ENCODE measurements around the gene OR52M1. TPM values are rescaled to one million over a fixed set of nuclear protein-coding genes. Genes with fewer than 3 reads are reported as not detected.

The OR52M1 gene
- total and polyA plus RNA-seq, 2 of the 13 experiments (the other 11 are each of a cell fraction or from before 2014, with no cell fraction given) = not detected

DNA sequence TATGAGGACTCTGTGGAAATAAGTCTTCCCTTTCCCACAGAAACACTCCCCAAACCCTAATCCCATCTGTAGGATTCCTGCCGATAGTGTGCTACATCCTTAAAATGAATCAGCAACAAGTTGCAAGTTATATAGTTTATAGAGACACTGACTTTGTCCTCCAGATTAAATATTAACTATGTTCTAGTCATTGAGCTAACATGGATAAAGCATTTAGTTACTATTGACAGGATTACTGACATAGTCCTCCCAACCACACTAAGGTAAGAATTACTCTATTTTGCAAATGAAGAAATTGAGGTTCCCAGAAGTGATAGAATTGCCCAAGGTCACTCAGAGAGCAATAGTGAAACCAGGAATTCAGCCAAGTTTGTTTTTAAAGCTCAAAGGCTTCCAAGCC, 1.9 kb downstream of the OR52M1 start:
- no peaks in the 10 kb centered on the region for H3K9me3 ChIP-seq (ENCODE audit: low read length)
- intact Hi-C loops (cut with micrococcal nuclease; ENCODE audit: unreplicated experiment) = no loop called here
- H3K27me3 ChIP-seq (ENCODE audit: control insufficient read depth in 1 of 2, insufficient read depth in 2 of 2, low read length in 2 of 2) = peaks cover 0 to 11% of the 10 kb centered on the region in 2 experiments; a peak in 1 of 5 replicates
- no peak for DNase-seq (ENCODE audit: low spot score)
- ChIA-PET CTCF (ENCODE audit: low intra/inter-chr PET ratio, low total read pairs) (no interaction called here), POLR2A (no interaction called here)
- H3K79me2 ChIP-seq (ENCODE audit: insufficient read depth, low read length) = no peaks in the 10 kb centered on the region
- no peak overlapping the region for H3K9ac ChIP-seq (ENCODE audit: insufficient read depth, low read depth, low read length)
- no TSS peak for BruUV-seq (replicated peaks)
- in situ Hi-C loops (cut with HindIII; ENCODE audit: extremely low pct_ligation_motif_present, low pct_unique_long_range_greater_than_20kb) = no loop called here
- no peak for ATAC-seq
- H3K36me3 ChIP-seq (replicated peaks in 1 of 2; ENCODE audit: control insufficient read depth in 1 of 2, insufficient read depth in 2 of 2, low read length in 2 of 2) = no peaks in the 10 kb centered on the region
- H4K20me1 ChIP-seq (ENCODE audit: insufficient read depth, low read length) = no peaks in the 10 kb centered on the region
- H3K4me1 ChIP-seq (ENCODE audit: insufficient read depth, low read length) = peaks cover 7% of the 10 kb centered on the region; the same call in 1 of the 2 replicates
- H3K4me3 ChIP-seq (replicated peaks in 1 of 3; ENCODE audit: insufficient read depth in 1 of 3, low read depth in 2 of 3, low read length in 3 of 3) = no peak overlapping the region
- H3K4me2 ChIP-seq (ENCODE audit: low read depth, low read length) = no peak overlapping the region
- H2AFZ ChIP-seq (ENCODE audit: low read length) = no peak overlapping the region
- no peak overlapping the region for H3K27ac ChIP-seq (ENCODE audit: extremely low read length, insufficient read depth, low read length)
- WGBS (ENCODE audit: low lambda C conversion rate) = 0% methylated on average over 1 of the region's 1 CpG
- FAIRE-seq = no peak
- TF ChIP-seq, protein P1, sequence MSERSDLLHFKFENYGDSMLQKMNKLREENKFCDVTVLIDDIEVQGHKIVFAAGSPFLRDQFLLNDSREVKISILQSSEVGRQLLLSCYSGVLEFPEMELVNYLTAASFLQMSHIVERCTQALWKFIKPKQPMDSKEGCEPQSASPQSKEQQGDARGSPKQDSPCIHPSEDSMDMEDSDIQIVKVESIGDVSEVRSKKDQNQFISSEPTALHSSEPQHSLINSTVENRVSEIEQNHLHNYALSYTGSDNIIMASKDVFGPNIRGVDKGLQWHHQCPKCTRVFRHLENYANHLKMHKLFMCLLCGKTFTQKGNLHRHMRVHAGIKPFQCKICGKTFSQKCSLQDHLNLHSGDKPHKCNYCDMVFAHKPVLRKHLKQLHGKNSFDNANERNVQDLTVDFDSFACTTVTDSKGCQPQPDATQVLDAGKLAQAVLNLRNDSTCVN (CRISPR knock-in tag; IDR thresholded peaks at IDR 0.05; ENCODE audit: borderline replicate concordance) = no peak
- TF ChIP-seq, protein P2, sequence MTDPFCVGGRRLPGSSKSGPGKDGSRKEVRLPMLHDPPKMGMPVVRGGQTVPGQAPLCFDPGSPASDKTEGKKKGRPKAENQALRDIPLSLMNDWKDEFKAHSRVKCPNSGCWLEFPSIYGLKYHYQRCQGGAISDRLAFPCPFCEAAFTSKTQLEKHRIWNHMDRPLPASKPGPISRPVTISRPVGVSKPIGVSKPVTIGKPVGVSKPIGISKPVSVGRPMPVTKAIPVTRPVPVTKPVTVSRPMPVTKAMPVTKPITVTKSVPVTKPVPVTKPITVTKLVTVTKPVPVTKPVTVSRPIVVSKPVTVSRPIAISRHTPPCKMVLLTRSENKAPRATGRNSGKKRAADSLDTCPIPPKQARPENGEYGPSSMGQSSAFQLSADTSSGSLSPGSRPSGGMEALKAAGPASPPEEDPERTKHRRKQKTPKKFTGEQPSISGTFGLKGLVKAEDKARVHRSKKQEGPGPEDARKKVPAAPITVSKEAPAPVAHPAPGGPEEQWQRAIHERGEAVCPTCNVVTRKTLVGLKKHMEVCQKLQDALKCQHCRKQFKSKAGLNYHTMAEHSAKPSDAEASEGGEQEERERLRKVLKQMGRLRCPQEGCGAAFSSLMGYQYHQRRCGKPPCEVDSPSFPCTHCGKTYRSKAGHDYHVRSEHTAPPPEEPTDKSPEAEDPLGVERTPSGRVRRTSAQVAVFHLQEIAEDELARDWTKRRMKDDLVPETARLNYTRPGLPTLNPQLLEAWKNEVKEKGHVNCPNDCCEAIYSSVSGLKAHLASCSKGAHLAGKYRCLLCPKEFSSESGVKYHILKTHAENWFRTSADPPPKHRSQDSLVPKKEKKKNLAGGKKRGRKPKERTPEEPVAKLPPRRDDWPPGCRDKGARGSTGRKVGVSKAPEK (CRISPR knock-in tag; IDR thresholded peaks at IDR 0.05; ENCODE audit: borderline replicate concordance) = no peak
- TF ChIP-seq ZBTB44 (CRISPR knock-in tag; IDR thresholded peaks at IDR 0.05) (no peak), BRCA1 (CRISPR knock-in tag; IDR thresholded peaks at IDR 0.05) (no peak), ARNTL (CRISPR knock-in tag; IDR thresholded peaks at IDR 0.05) (no peak), GFI1 (CRISPR knock-in tag; IDR thresholded peaks at IDR 0.05; ENCODE audit: borderline replicate concordance) (no peak), RFXANK (CRISPR knock-in tag; IDR thresholded peaks at IDR 0.05) (no peak), ZNF350 (CRISPR knock-in tag; IDR thresholded peaks at IDR 0.05; ENCODE audit: borderline replicate concordance, low read depth) (no peak), IKZF1 (IDR thresholded peaks at IDR 0.05) (no peak), SP140L (CRISPR knock-in tag; IDR thresholded peaks at IDR 0.05; ENCODE audit: borderline replicate concordance) (no peak), ZSCAN12 (CRISPR knock-in tag; IDR thresholded peaks at IDR 0.05) (no peak), SMARCE1 (IDR thresholded peaks at IDR 0.05; ENCODE audit: borderline replicate concordance) (no peak), RNF219 (CRISPR knock-in tag; IDR thresholded peaks at IDR 0.05) (no peak), ZNF615 (CRISPR knock-in tag; IDR thresholded peaks at IDR 0.05; ENCODE audit: borderline replicate concordance) (no peak), ISL2 (CRISPR knock-in tag; IDR thresholded peaks at IDR 0.05) (no peak), NCOA5 (CRISPR knock-in tag; IDR thresholded peaks at IDR 0.05) (no peak)
- TF ChIP-seq, protein P3, sequence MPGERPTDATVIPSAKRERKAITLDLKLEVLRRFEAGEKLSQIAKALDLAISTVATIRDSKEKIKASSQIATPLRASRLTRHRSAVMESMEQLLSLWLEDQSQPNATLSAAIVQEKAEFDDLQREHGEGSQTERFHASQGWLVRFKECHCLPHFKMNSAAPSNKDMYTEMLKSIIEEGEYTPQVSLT (CRISPR knock-in tag; IDR thresholded peaks at IDR 0.05; ENCODE audit: borderline replicate concordance, low read depth) = no peak
- TF ChIP-seq, protein P4, sequence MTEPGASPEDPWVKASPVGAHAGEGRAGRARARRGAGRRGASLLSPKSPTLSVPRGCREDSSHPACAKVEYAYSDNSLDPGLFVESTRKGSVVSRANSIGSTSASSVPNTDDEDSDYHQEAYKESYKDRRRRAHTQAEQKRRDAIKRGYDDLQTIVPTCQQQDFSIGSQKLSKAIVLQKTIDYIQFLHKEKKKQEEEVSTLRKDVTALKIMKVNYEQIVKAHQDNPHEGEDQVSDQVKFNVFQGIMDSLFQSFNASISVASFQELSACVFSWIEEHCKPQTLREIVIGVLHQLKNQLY (CRISPR knock-in tag; IDR thresholded peaks at IDR 0.05) = no peak

Data from HepG2 (cell line).